Stimulated activated CD8-positive, alpha-beta memory T cell treated with anti-CD3 and anti-CD28 coated beads, Interleukin-2, amount 100 ng/mL, for 48 hours (primary cell): ENCODE measurements around the gene AKR1E2.

Experiments
- DNase-seq, 2 donors: peaks; one replicate each; pipeline ENCODE4 v3.0.0-alpha.2; 2020; ENCODE audit warnings: low read depth in 2 of 2

The AKR1E2 gene

GRCh38 chr10:4844864-4845263 lies 18.9 kb downstream of the AKR1E2 start:
- DNase-seq: no peak

GRCh38 chr10:4845766-4846165 lies 19.8 kb downstream of the AKR1E2 start:
- DNase-seq: no peak

GRCh38 chr10:4846775-4847174 lies 20.8 kb downstream of the AKR1E2 start:
- DNase-seq: no peak

- no peak for DNase-seq
Measured at GRCh38 chr10:4847561-4848355, 21.8 kb downstream of the AKR1E2 start.

GRCh38 chr10:4848356-4849041 lies 22.5 kb downstream of the AKR1E2 start:
- no peak for DNase-seq

GRCh38 chr10:4849042-4849402 lies 23.0 kb downstream of the AKR1E2 start:
- no peak for DNase-seq

- DNase-seq: peak; percentile 72 to 84
Measured at GRCh38 chr10:4849555-4850242, 23.7 kb downstream of the AKR1E2 start.

- DNase-seq: no peak
Measured at GRCh38 chr10:4850397-4850796, 24.4 kb downstream of the AKR1E2 start.

- no peak for DNase-seq
Measured at GRCh38 chr10:4851176-4851575, 25.2 kb downstream of the AKR1E2 start.

GRCh38 chr10:4851846-4852245 lies 25.8 kb downstream of the AKR1E2 start:
- DNase-seq: no peak

- DNase-seq: no peak
Measured at GRCh38 chr10:4865945-4866661, 40.1 kb downstream of the AKR1E2 start.

- no peak for DNase-seq
Measured at GRCh38 chr10:4867109-4867519, 41.1 kb downstream of the AKR1E2 start.

GRCh38 chr10:4867520-4868356 lies 41.7 kb downstream of the AKR1E2 start:
- no peak for DNase-seq

- no peak for DNase-seq
Measured at GRCh38 chr10:4868357-4868657, 42.3 kb downstream of the AKR1E2 start.

- DNase-seq: no peak
Measured at GRCh38 chr10:4882704-4883078, 56.7 kb downstream of the AKR1E2 start.

GRCh38 chr10:4883079-4883739 lies 57.2 kb downstream of the AKR1E2 start:
- no peak for DNase-seq

GRCh38 chr10:4885162-4885561 lies 59.2 kb downstream of the AKR1E2 start:
- DNase-seq: no peak

GRCh38 chr10:4887501-4887900 lies 61.5 kb downstream of the AKR1E2 start:
- DNase-seq: no peak

- DNase-seq: no peak
Measured at GRCh38 chr10:4888236-4888635, 62.2 kb downstream of the AKR1E2 start.

GRCh38 chr10:4889959-4890358 lies 64.0 kb downstream of the AKR1E2 start:
- no peak for DNase-seq

GRCh38 chr10:4892681-4893080 lies 66.7 kb downstream of the AKR1E2 start:
- no peak for DNase-seq
